HG02973 (cell line): ENCODE results near the gene MPC2.

ENCODE experiments used
- ATAC-seq: cut with Tn5 transposase; IDR thresholded peaks from one replicate; pipeline ENCODE4 v1.9.1; 2021; ENCODE audit warnings: moderate library complexity; ENCODE audit not compliant: unreplicated experiment

MPC2 gene

DNA sequence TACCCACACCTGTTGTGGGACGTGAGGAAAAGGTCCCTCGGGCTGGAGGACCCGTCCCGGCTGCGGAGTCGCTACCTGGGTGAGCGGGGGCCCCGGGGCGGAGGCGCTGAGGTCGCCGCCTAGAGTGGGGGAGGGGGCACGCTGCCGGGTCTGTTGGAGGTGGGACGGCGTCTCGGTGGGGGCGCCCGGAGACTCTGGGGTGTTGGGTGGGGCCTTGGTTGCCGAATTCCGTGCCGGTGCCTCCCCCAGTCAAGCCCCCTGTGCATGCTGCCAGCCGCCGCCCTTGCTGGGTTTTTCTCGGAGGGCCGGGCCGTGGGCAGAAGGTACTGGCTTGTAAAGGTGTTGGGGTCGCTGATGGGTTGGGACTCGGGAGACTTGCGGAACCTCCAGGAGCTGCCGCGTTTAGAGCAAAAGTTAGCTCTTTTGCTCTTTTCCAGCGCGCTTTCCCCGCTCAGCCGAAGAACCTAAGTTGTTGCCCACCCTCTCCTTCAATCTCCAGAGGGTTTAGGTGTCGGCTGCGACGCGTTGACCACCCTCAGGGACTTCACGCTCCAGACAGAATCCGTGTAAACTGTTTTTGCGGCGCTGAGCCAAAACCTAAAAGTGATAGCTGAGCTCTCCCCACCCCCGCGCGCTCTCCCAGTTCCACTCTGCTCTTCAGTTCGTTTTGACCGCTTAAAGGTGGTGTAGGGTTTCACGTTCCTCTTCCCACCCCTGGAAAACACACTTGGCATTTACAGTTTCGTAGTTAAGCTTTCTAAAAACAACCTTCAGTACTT, at the start of gene MPC2:
Gene MPC2, minus strand, starts transcription at position 143 of the 779 bp plus-strand sequence. CDS start 1,231 bp downstream, outside the sequence.
- peak; percentile 8 for ATAC-seq

DNA sequence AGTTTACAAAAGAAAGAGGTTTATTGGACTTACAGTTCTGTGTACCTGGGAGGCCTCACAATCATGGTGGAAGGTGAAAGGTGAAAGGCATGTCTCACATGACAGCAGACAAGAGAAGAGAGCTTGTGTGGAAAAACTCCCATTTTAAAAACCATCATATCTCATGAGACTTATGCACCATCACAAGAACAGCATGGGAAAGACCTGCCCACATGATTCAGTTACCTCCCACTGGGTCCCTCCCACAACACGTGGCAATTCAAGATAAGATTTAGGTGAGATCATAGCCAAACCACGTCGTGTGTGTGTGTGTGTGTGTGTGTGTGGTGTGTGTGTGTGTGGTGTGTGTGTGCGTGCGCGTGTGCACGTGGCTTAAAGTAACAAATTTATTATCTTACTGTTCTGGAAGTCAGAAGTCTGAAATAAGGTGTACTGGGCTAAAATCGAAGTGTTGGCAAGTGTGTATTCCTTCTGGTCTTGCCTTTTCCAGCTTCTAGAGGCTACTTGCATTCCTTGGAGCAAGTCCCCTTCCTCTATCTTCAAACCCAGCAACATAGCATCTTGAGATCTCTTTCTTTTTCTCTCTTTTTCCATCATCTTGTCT, 48.1 kb upstream of the MPC2 start:
- ATAC-seq: no peak

DNA sequence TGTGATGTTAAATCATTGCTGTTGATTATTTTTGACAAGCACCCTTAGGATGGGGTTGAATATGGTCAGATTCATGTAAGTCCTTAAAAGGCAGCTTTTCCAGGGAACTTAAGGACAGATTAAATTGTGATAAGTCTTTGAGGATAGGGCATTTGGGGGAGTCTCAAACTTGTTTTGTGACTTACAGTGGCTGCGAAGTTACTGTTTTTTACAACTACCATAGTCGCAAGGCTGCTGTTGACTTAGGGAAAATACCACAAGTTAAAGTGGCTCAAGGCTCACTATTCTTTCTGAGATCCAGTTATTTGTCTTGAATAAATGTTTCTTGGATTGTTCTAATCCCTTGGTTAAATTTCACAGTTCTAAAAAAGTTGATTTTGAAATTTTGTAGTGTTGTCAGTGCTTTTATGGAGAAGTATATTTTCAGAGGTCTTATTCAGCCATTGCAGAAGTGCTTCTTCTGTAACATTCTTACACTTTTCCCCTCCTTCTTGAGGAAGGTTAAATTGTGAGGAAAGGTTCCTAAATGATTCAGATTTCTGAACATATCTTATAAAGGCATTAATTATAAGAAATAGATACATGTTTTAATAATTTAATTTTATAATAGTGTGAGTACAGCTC, 47.0 kb upstream of the MPC2 start:
- no peak for ATAC-seq

DNA sequence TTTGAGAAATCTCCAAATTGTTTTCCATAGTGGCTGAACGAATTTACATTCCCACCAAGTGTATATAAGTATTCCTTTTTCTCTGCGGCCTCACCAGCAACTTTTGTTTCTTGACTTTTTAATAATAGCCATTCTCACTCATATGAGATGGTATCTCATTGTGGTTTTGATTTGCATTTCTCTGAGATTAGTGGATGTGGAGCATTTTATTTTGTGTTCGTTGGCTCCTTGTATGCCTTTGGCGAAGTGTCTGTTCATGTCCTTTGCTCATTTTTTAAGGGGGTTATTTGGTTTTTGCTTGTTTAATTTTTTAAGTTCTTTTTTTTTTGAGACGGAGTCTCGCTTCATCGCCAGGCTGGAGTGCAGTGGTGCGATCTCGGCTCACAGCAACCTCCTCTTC, 45.1 kb upstream of the MPC2 start:
- no peak for ATAC-seq

DNA sequence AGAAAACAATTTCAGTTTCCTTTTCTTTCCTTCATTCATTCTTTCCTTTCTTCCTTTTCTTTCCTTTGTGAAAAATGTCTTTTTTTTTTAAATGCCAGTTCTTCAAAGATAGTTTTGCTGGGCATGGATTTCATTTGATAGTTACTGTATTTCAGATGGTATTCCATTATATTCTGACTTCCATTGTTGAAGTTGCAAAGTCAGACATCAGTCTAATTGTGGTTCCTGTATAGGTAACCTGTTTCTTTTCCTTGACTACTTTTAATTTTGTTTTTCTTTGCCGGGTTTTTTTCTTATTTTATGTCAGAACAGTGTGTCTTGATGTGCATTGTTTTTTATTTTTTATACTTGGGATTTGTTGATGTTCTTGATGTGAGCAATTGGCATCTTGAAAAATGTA, 40.4 kb upstream of the MPC2 start:
- ATAC-seq: no peak

DNA sequence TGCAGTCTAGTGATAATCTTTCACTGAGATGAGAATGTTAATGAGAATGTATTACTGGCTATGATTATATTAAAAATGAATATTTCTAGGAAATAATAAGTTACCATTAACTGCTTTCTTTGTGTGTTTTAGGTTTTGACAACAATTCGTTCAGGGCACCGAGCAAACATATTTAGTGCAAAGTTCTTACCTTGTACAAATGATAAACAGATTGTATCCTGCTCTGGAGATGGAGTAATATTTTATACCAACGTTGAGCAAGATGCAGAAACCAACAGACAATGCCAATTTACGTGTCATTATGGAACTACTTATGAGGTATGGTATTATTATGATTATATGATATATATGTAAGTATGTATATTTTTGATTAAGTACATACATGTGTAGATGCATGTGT, 37.8 kb upstream of the MPC2 start:
- no peak for ATAC-seq

DNA sequence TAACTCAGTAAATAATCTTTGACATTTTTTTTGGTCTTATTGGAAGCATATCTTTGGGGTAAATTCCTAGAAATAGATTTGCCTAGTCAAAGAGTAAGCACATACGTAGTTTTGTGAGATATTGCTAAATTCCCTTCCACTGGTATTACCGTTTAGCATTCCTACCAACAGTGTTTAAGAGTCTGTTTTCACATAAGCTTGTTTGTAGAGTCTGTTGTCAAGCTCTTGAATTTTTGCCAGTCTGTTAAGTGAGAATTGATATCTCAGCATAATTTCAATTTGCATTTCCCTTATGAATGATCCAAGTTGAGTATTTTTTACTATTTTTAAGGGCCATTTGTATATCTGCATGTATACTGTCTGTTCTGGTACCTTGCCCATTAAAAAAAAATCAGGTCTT, 37.0 kb upstream of the MPC2 start:
- ATAC-seq: no peak

DNA sequence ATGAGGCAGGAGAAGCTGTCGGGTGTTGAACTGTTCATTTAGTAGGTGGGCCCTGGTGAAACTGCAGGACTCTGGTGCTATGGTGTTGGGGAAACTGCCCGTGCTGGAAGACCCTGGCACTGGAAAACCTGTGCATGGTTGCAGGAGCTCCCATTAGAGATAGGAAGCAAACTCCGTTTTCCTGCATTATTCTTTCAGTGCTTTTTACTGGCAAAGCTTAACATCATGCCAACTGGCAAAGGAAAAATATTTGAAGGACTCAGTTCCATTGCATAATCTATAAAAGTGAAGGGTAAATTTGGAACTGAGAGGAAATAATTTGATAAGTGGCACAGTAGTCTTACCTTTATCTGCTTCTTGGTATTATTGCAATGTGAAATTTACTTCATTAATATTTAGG, 31.7 kb upstream of the MPC2 start:
- no peak for ATAC-seq

DNA sequence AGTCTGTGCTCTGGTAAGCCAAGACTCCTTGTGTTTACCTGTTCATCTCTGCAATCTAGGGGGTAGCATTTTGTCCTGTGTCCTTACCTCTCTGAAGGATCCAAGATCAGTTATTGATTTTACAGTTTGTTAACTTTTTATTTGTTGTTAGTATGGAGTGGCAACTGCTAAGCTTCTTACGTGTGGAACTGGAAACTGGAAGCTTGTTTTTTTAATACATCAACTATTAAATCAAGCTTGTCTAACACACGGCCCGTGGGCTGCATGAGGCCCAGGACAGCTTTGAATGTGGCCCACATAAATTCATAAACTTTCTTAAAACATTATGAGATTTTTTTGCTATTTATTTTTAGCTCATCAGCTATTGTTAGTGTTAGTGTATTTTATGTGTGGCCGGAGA, 29.2 kb upstream of the MPC2 start:
- ATAC-seq: no peak

DNA sequence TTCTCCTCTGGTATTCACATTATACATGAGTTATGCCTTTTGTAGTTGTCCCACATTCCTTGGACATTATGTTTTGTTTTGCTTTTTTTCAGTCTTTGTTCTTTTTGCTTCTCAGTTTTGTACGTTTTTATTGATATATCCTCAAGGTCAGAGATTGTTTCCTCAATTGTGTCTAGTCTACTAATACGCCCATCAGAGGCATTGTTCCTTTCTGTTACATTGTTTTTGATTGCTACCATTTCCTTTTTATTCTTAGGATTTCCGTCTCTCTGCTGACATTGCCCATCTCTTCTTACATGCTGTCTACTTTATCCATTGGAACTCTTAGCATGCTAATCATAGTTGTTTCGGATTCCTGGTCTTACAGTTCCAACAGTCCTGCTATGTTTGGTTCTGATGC, 27.8 kb upstream of the MPC2 start:
- no peak for ATAC-seq

DNA sequence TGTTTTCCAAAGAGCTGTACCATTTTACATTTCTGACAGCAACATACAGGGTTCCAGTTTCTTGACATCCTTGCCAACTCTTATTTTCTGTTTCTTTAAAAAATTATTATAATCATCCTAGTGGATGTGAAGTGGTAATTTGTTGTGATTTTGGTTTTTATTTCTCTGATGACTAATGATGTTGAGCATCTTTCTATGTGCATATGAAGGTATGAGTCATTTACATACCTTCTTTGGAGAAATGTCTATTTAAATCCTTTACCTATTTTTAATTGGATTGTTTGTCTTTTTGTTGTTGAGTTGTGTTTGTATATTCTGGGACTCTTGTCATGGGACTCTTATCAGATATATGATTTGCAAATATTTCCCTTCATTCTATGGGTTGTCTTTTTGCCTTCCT, 20.8 kb upstream of the MPC2 start:
- ATAC-seq: no peak

DNA sequence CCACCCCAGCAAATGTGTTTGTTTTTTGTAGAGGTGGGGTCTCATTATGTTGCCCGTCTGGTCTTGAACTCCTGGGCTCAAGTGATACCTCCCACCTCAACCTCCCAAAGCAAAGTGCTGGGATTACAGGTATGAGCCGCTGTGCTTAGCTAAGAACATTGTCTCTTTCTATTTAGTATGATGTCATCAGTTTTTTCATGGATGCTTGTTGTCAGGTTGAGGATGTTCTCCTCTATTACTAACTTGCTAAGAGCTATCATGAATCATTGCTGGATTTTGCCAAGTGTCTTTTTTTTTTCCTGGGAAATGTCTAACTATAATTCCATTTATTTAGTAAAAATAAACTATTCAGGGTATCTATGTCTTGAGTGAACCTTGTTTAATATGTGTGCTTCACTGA, 19.0 kb upstream of the MPC2 start:
- ATAC-seq: no peak

DNA sequence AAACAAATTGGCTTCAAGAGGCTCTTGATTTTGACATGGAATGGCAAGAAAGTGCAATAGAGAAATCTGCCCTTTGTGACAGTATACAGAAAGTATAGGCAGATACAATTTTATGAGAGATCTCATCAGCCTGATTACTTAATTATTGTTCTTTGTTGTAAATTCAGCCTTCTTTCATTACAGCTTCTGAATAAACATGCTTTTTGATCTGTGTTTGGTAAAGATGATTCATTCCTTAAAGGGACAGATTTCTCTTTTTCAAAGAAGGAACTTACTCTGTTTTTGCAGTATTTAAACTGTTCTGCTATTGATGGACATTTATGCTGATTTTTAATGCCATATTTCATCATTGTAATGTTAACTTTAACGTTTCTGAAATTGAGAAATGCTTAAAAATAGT, 13.7 kb upstream of the MPC2 start:
- no peak for ATAC-seq

DNA sequence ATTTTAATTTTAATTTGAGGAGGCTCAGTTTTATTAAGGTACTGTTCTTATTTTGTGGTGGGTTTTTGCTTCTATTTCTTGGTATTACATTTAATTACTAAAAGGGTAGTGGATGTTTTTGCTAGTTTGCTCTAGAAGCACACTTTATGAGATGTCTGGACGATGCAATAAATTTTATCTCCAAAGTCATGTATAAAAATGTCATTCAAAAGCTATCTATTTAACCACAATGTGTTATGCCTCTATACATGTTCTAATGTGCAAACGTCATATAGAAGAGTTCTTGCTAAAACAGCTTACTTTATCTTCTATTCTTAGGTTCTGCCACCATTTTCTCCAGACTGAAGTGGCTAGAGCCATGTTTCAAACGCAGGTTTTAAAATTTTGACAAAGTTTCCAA, 12.9 kb upstream of the MPC2 start:
- ATAC-seq: no peak

DNA sequence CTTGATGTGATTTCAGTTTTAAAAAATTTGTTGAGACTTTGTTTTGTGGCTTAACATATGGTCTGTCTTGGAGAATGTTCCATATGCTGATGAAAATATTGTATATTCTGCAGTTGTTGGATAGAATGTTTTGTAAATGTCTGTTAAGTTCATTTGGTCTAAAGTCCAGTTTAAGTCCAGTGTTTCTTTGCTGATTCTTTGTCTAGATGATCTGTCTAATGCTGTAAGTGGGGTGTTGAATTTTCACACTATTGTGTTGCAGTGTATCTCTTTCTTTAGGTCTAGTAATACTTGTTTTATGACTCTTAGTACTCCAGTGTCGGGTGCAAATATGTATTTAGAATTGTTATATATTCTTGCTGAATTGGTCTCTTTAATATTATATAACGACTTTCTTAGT, 10.9 kb upstream of the MPC2 start:
- ATAC-seq: no peak

DNA sequence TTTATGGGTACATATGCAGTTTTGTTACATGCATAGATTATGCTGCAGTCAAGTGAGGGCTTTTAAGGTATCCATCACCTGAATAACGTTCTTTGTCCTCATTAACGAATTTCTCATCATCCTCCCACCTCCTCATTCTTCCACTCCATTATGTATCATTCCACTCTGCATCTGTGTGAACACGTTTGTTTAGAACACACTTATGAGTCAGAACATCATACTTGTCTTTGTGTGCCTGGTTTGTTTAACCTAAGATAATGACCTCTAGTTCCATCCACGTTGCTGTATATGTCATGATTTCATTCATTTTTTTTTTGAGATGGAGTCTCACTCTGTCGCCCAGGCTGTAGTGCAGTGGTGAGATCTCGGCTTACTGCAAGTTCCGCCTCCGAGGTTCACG, 6.7 kb upstream of the MPC2 start:
- no peak for ATAC-seq

DNA sequence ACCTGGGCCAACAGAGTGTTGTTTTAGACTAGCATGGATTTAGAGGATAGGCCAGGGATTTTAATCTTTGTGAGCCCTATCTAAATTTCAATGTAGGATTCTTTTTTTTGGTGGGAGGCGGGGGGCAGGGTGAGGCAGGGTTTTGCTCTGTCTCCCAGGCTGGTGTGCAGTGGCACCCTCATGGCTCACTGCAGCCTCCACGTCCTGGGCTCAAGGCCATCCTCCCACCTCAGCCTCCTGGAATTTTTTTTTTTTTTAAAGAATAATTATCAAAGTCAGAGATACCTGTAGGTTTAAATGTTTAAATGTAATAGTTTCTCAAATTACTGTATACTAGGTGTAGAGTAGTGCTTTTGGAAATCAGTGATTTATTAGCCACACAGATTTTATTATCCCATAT, 3.4 kb upstream of the MPC2 start:
- ATAC-seq: no peak

DNA sequence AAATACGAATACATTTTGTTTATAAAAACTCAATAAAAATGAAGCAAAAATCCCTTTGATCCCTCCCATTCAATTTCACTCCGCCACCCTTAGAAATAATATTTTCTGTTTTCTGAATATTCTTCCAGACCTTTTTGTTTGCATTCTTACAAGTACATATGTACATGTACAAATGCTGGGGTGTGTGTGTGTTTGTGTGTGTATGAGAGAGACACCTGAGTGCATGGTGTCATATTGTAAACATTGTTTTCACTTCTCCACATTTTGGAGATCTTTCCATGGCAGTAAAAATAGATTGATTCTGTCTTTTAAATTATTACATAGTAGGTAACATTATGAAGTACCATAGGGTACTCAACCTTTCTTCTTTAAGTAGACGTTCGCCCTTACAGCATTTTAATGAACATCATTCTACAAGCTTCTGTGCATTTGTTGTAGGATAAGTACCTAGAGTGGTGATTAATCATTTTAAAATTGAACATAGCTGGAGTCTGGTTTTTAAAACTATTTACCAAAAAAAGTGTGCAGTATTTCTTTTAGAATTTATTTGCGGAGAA, 1.3 kb upstream of the MPC2 start:
- no peak for ATAC-seq

DNA sequence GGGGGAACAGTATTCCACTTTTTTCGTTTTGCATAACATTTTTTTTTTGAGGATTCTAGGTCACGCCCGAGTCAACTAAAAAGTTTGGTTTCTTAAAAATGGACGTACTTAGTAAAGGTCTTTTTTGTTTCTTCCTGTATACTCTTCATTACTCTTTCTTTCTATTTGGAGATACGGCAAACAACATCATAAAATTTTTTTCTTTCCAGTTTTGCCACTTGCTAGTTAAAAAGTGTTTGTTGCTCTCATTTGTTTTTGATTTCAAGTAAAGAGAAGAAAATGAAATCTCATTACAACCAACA, 788 bp upstream of the MPC2 start:
- no peak for ATAC-seq

DNA sequence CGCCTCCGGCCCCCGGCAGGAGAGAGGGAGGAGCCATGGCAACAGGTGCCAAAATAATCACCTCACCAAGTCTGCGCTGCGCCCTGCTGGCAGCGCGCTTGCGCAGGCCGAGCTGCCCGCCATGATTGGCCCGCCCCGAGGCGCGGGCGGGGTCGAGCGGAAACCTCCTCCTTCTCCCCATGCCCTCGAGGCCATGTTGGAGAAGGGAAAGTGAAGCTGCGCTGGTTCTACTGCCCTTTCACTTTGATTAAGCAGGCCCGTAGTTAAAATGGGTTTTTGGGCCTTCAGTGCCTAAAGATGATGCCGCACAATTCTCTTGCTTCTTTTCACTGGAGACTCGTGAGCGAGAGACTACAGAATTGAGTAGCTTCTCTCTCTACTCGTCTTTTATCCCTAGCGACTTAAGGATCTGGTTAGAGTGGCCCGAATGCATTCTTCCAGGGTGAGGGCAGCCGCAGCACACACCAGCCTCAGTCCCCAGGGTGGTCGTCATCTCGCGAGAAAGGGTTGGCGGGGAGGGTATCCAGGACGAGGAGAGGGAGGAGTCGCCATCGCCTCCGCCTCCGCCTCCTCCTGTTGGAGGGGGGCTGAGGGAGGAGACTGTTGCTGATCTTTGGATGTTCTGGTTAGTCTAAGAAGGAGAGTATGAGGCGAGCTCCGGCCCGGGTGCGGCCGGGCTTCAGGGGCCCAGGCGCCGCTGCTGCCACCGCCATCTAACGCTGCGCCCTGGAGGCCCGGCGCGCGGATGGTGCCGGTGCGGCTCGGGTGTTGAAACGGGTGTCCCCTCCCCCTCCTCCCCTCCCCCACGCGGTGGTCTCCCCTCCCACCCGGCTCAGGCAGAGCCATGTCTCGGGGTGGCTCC, 573 bp downstream of the MPC2 start, which contains the start of gene DCAF6:
Gene DCAF6, plus strand, starts transcription at position 616 of the 862 bp plus-strand sequence. Its CDS starts 229 bp downstream, at position 845.
- ATAC-seq: peak; percentile 67
